DMS153 treated with DMSO at 0.1 percent for 48 hours (cell line): Measurements from ENCODE around the gene SCN4A.

Experiments used
- DNase-seq: peaks from one replicate; lab custom pipeline; 2025; ENCODE audit not compliant: unreplicated experiment; lab: John Stamatoyannopoulos, UW

The SCN4A gene

GRCh38 chr17:64002658-64003525, 30.2 kb upstream of the SCN4A start:
- DNase-seq, result no peak

- DNase-seq, result no peak
These were observed 29.2 kb upstream of the SCN4A start for GRCh38 chr17:64001763-64002529.

- no peak for DNase-seq
These were observed 28.4 kb upstream of the SCN4A start for GRCh38 chr17:64001091-64001579.

- DNase-seq, result no peak
These were observed 27.2 kb upstream of the SCN4A start for GRCh38 chr17:63999680-64000531.

GRCh38 chr17:63998721-63999679, 26.3 kb upstream of the SCN4A start:
- DNase-seq, result no peak

GRCh38 chr17:63998050-63998720, 25.5 kb upstream of the SCN4A start, which contains the start of gene PRR29:
TSS of gene PRR29 (plus strand) at chr17:63998351. CDS start at chr17:63998365, 14 bp downstream.
- peak; percentile 30 for DNase-seq

GRCh38 chr17:63997341-63998048, 24.8 kb upstream of the SCN4A start:
- DNase-seq, result no peak

GRCh38 chr17:63996430-63997182, 23.9 kb upstream of the SCN4A start:
- DNase-seq, result no peak

- DNase-seq, result no peak
These were observed 22.9 kb upstream of the SCN4A start for GRCh38 chr17:63995626-63996025.

GRCh38 chr17:63993368-63993985, 20.8 kb upstream of the SCN4A start:
- no peak for DNase-seq

- no peak for DNase-seq
These were observed 18.9 kb upstream of the SCN4A start for GRCh38 chr17:63991611-63992010.

- no peak for DNase-seq
These were observed 17.1 kb upstream of the SCN4A start for GRCh38 chr17:63989622-63990345.

GRCh38 chr17:63988741-63989621, 16.3 kb upstream of the SCN4A start:
- no peak for DNase-seq

- no peak for DNase-seq
These were observed 15.4 kb upstream of the SCN4A start for GRCh38 chr17:63988127-63988478.

- no peak for DNase-seq
These were observed 14.8 kb upstream of the SCN4A start for GRCh38 chr17:63987221-63988126.
